Astrocyte (in vitro differentiated cells and primary cell): ENCODE measurements around the gene PCSK5. TPM values are rescaled to one million over a fixed set of nuclear protein-coding genes. Genes with fewer than 3 reads are reported as not detected.

Experiments
- DNase-seq: peaks from one replicate; pipeline ENCODE4 v3.0.0-alpha.2; 2010; ENCODE audit warnings: low read depth
- FAIRE-seq: peaks from 2 replicates; lab custom pipeline; 2011; peaks lifted over from hg19 to GRCh38; lab: Jason Lieb, UNC
- H2AFZ ChIP-seq: 2 replicates; pipeline ENCODE4 v1.6.0; 2012; ENCODE audit warnings: low read depth, low read length, inconsistent platforms
- H3K27ac ChIP-seq: 2 replicates; pipeline ENCODE4 v1.5.1; 2011; ENCODE audit warnings: low read depth, low read length, inconsistent platforms
- H3K27me3 ChIP-seq: 2 replicates; pipeline ENCODE4 v1.6.0; 2011; ENCODE audit warnings: low read length, inconsistent platforms; ENCODE audit not compliant: insufficient read depth
- H3K36me3 ChIP-seq: 2 replicates; pipeline ENCODE4 v1.5.1; 2011; ENCODE audit warnings: low read length, inconsistent platforms; ENCODE audit not compliant: insufficient read depth
- H3K4me1 ChIP-seq: 2 replicates; pipeline ENCODE4 v1.5.1; 2011; ENCODE audit warnings: low read length, inconsistent platforms; ENCODE audit not compliant: insufficient read depth
- H3K4me2 ChIP-seq: 2 replicates; pipeline ENCODE4 v1.6.0; 2012; ENCODE audit warnings: low read length, inconsistent platforms
- H3K4me3 ChIP-seq: 2 replicates; pipeline ENCODE4 v1.5.1; 2011; ENCODE audit warnings: low read depth, mild to moderate bottlenecking, low read length, inconsistent platforms; ENCODE audit not compliant: insufficient read depth
- H3K79me2 ChIP-seq: 2 replicates; pipeline ENCODE4 v1.6.0; 2012; ENCODE audit warnings: mild to moderate bottlenecking, low read length, inconsistent platforms; ENCODE audit not compliant: insufficient read depth
- H3K9ac ChIP-seq: 2 replicates; pipeline ENCODE4 v1.6.0; 2012; ENCODE audit warnings: mild to moderate bottlenecking, low read length, inconsistent platforms
- H3K9me3 ChIP-seq: 2 replicates; pipeline ENCODE4 v1.5.1; 2012; ENCODE audit warnings: low read depth, mild to moderate bottlenecking, low read length, inconsistent platforms; ENCODE audit not compliant: insufficient read depth
- H4K20me1 ChIP-seq: 2 replicates; pipeline ENCODE4 v1.6.0; 2012; ENCODE audit warnings: low read length, inconsistent platforms; ENCODE audit not compliant: insufficient read depth
- H3K27ac Mint-ChIP-seq: one replicate; pipeline ENCODE4 v1.8.0; 2021; ENCODE audit warnings: mild to moderate bottlenecking, mixed read lengths; ENCODE audit not compliant: unreplicated experiment
- H3K27me3 Mint-ChIP-seq: one replicate; pipeline ENCODE4 v1.8.0; 2021; ENCODE audit warnings: low read depth, mixed read lengths; ENCODE audit not compliant: unreplicated experiment
- H3K36me3 Mint-ChIP-seq: one replicate; pipeline ENCODE4 v1.8.0; 2021; ENCODE audit warnings: low read depth, mixed read lengths; ENCODE audit not compliant: unreplicated experiment
- H3K4me1 Mint-ChIP-seq: one replicate; pipeline ENCODE4 v1.8.0; 2021; ENCODE audit warnings: low read depth, mixed read lengths; ENCODE audit not compliant: unreplicated experiment
- H3K4me3 Mint-ChIP-seq: one replicate; pipeline ENCODE4 v1.8.0; 2021; ENCODE audit warnings: mild to moderate bottlenecking, moderate library complexity, mixed read lengths; ENCODE audit not compliant: unreplicated experiment
- H3K9me3 Mint-ChIP-seq: one replicate; pipeline ENCODE4 v1.8.0; 2021; ENCODE audit warnings: mild to moderate bottlenecking, mixed read lengths; ENCODE audit not compliant: unreplicated experiment
- EZH2 ChIP-seq: IDR thresholded peaks from 2 replicates; pipeline ENCODE4 v1.6.1; 2012; ENCODE audit warnings: mild to moderate bottlenecking, low read length, inconsistent platforms; ENCODE audit not compliant: insufficient read depth
- total RNA-seq: library from RNA; stranded (reverse); gene quantifications from 2 replicates; pipeline ENCODE4 v1.2.1, GENCODE V29; 2021
- TF ChIP-seq, protein P1 (sequence below): IDR thresholded peaks from 2 replicates; pipeline ENCODE4 v1.5.1; 2011; ENCODE audit warnings: low read depth, mild to moderate bottlenecking, inconsistent platforms, low read length, moderate library complexity; ENCODE audit not compliant: insufficient read depth

The PCSK5 gene
- total RNA-seq, 1 donor from 2014 or later = 13.1 TPM

DNA sequence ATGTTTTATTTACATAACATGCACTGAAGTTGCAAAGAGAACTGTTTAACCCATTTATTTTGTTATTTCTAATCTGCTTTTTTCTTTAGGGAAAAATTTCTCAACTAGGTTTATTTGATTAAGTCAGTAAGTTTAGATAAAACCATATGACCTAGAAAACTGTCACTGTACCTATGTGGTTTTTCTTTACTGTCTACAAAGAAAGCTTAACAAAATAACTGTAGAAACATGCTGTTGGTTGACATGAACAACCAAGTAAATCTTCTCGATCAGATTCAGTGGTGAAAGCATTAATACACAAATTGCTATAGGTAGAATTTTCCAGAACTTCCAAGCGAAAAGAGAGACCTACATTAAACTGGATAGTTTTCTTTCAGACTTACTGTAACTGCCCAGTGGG, 137.4 kb downstream of the PCSK5 start:
- no peaks in the 10 kb centered on the region for H3K36me3 Mint-ChIP-seq
- H3K4me3 Mint-ChIP-seq = no peak overlapping the region
- H3K27me3 Mint-ChIP-seq = no peaks in the 10 kb centered on the region
- H3K27ac ChIP-seq = no peak overlapping the region
- H3K4me3 ChIP-seq = no peak overlapping the region
- H3K9me3 ChIP-seq = no peaks in the 10 kb centered on the region
- H3K27me3 ChIP-seq = no peaks in the 10 kb centered on the region
- peaks cover 12% of the 10 kb centered on the region for H3K4me1 Mint-ChIP-seq
- H3K79me2 ChIP-seq = no peaks in the 10 kb centered on the region
- no peak overlapping the region for H3K27ac Mint-ChIP-seq
- FAIRE-seq = no peak
- DNase-seq = no peak
- TF ChIP-seq EZH2 = no peak
- TF ChIP-seq, protein P1, sequence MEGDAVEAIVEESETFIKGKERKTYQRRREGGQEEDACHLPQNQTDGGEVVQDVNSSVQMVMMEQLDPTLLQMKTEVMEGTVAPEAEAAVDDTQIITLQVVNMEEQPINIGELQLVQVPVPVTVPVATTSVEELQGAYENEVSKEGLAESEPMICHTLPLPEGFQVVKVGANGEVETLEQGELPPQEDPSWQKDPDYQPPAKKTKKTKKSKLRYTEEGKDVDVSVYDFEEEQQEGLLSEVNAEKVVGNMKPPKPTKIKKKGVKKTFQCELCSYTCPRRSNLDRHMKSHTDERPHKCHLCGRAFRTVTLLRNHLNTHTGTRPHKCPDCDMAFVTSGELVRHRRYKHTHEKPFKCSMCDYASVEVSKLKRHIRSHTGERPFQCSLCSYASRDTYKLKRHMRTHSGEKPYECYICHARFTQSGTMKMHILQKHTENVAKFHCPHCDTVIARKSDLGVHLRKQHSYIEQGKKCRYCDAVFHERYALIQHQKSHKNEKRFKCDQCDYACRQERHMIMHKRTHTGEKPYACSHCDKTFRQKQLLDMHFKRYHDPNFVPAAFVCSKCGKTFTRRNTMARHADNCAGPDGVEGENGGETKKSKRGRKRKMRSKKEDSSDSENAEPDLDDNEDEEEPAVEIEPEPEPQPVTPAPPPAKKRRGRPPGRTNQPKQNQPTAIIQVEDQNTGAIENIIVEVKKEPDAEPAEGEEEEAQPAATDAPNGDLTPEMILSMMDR = no peak
- no peaks in the 10 kb centered on the region for H3K36me3 ChIP-seq
- H3K4me2 ChIP-seq = no peak overlapping the region
- no peak overlapping the region for H3K9ac ChIP-seq
- H3K9me3 Mint-ChIP-seq = no peaks in the 10 kb centered on the region
- H2AFZ ChIP-seq = no peak overlapping the region
- H4K20me1 ChIP-seq = no peaks in the 10 kb centered on the region
- peaks cover 4% of the 10 kb centered on the region for H3K4me1 ChIP-seq

GRCh38 chr9:76032038-76032796, 141.7 kb downstream of the PCSK5 start:
- Histone ChIP-seq H3K4me1 (peaks cover 3% of the 10 kb centered on the region), H3K36me3 (no peaks in the 10 kb centered on the region), H3K9me3 (no peaks in the 10 kb centered on the region), H3K79me2 (no peaks in the 10 kb centered on the region), H3K27me3 (no peaks in the 10 kb centered on the region), H3K9ac (no peak overlapping the region), H4K20me1 (no peaks in the 10 kb centered on the region), H3K27ac (no peak overlapping the region), H3K4me3 (no peak overlapping the region), H3K4me2 (no peak overlapping the region), H2AFZ (no peak overlapping the region)
- Mint-ChIP-seq H3K9me3 (no peaks in the 10 kb centered on the region), H3K27me3 (no peaks in the 10 kb centered on the region), H3K4me3 (no peak overlapping the region), H3K4me1 (peaks cover 4% of the 10 kb centered on the region), H3K36me3 (no peaks in the 10 kb centered on the region), H3K27ac (no peak overlapping the region)
- FAIRE-seq (no peak), DNase-seq (no peak)
- no peak for TF ChIP-seq EZH2
- TF ChIP-seq, protein P1 = no peak

- no peak for FAIRE-seq
These were observed 142.4 kb downstream of the PCSK5 start for GRCh38 chr9:76032797-76033373.

More at GRCh38 chr9:76032797-76033373, 142.4 kb downstream of the PCSK5 start:
- H3K9me3 Mint-ChIP-seq = no peaks in the 10 kb centered on the region
- H3K4me3 ChIP-seq = no peak overlapping the region
- no peak for DNase-seq
- H3K9ac ChIP-seq = no peak overlapping the region
- H3K27ac Mint-ChIP-seq = no peak overlapping the region
- H2AFZ ChIP-seq = no peak overlapping the region
- H3K36me3 ChIP-seq = no peaks in the 10 kb centered on the region
- H3K4me3 Mint-ChIP-seq = no peak overlapping the region
- no peaks in the 10 kb centered on the region for H3K4me1 Mint-ChIP-seq
- no peaks in the 10 kb centered on the region for H3K9me3 ChIP-seq
- no peaks in the 10 kb centered on the region for H3K4me1 ChIP-seq
- TF ChIP-seq EZH2 = no peak
- TF ChIP-seq, protein P1 = no peak
- no peak overlapping the region for H3K4me2 ChIP-seq
- H3K36me3 Mint-ChIP-seq = no peaks in the 10 kb centered on the region
- no peaks in the 10 kb centered on the region for H3K79me2 ChIP-seq
- no peak overlapping the region for H3K27ac ChIP-seq
- H3K27me3 ChIP-seq = no peaks in the 10 kb centered on the region
- no peaks in the 10 kb centered on the region for H3K27me3 Mint-ChIP-seq
- no peaks in the 10 kb centered on the region for H4K20me1 ChIP-seq
